DOHH2 (cell line): Measurements from ENCODE around the gene PSME3.

Experiments used
- H3F3A ChIP-seq: fragments of 200-600 bp; sonication (generic), shearing (Covaris generic); 2 replicates; pipeline ENCODE4 v1.6.0; 2016; ENCODE audit warnings: antibody characterized with exemption, mild to moderate bottlenecking; ENCODE audit not compliant: control insufficient read depth, insufficient read depth
- H3K27ac ChIP-seq: fragments of 200-600 bp; sonication (generic); 2 replicates; pipeline ENCODE4 v1.5.1; 2014; ENCODE audit warnings: low read depth, mild to moderate bottlenecking, low read length, moderate library complexity
- H3K27me3 ChIP-seq: fragments of 200-600 bp; sonication (generic); 2 replicates; pipeline ENCODE4 v1.6.1; 2014; ENCODE audit warnings: mild to moderate bottlenecking, low read length, mixed read lengths; ENCODE audit not compliant: control insufficient read depth
- H3K36me3 ChIP-seq: fragments of 200-600 bp; sonication (generic); 2 replicates; pipeline ENCODE4 v1.6.1; 2014; ENCODE audit warnings: mild to moderate bottlenecking, low read length, moderate library complexity, mixed read lengths; ENCODE audit not compliant: control insufficient read depth
- H3K4me1 ChIP-seq: fragments of 200-600 bp; sonication (generic); 2 replicates; pipeline ENCODE4 v1.6.1; 2014; ENCODE audit warnings: mild to moderate bottlenecking, low read length, mixed read lengths; ENCODE audit not compliant: control insufficient read depth
- H3K4me2 ChIP-seq: fragments of 200-600 bp; sonication (generic); 2 replicates; pipeline ENCODE4 v1.6.0; 2014; ENCODE audit warnings: mild to moderate bottlenecking, low read length, moderate library complexity
- H3K4me3 ChIP-seq: fragments of 200-600 bp; sonication (generic); 2 replicates; pipeline ENCODE4 v1.5.1; 2014; ENCODE audit warnings: mild to moderate bottlenecking, low read length, mixed read lengths
- H3K79me2 ChIP-seq: fragments of 200-600 bp; sonication (generic); 2 replicates; pipeline ENCODE4 v1.6.1; 2014; ENCODE audit warnings: mild to moderate bottlenecking, low read length, mixed read lengths; ENCODE audit not compliant: control insufficient read depth
- H3K9me2 ChIP-seq: fragments of 200-600 bp; sonication (generic); replicated peaks from 2 replicates; pipeline ENCODE4 v1.6.1; 2014; ENCODE audit warnings: mild to moderate bottlenecking, low read length, mixed read lengths; ENCODE audit not compliant: control insufficient read depth
- H3K9me3 ChIP-seq: fragments of 200-600 bp; sonication (generic); 2 replicates; pipeline ENCODE4 v1.6.1; 2014; ENCODE audit warnings: antibody characterized with exemption, low read length, mixed read lengths; ENCODE audit not compliant: control insufficient read depth, insufficient read depth
- H4K20me1 ChIP-seq: fragments of 200-600 bp; sonication (generic); 2 replicates; pipeline ENCODE4 v1.6.0; 2014; ENCODE audit warnings: low read depth, mild to moderate bottlenecking, antibody characterized with exemption, low read length, moderate library complexity; ENCODE audit not compliant: control insufficient read depth, insufficient read depth
- CTCF ChIP-seq: fragments of 200-600 bp; sonication (generic); IDR thresholded peaks from one replicate; pipeline ENCODE4 v1.5.1; 2014; ENCODE audit warnings: antibody characterized with exemption, mild to moderate bottlenecking, low read depth, low read length; ENCODE audit not compliant: poor library complexity, severe bottlenecking
- EZH2phosphoT487 ChIP-seq: fragments of 200-600 bp; sonication (generic); IDR thresholded peaks from 2 replicates; pipeline ENCODE4 v1.6.1; 2017; ENCODE audit warnings: borderline replicate concordance, mild to moderate bottlenecking, antibody characterized with exemption, low read length, moderate library complexity, mixed read lengths

PSME3 gene

GRCh38 chr17:42792545-42792944, 40.7 kb upstream of the PSME3 start:
- Histone ChIP-seq H3K27ac (no peak overlapping the region), H4K20me1 (no peaks in the 10 kb centered on the region), H3K9me2 (no peaks in the 10 kb centered on the region), H3K9me3 (no peaks in the 10 kb centered on the region), H3K4me2 (no peak overlapping the region), H3K27me3 (peaks cover 15% of the 10 kb centered on the region), H3K4me1 (peaks cover 3% of the 10 kb centered on the region), H3K79me2 (no peaks in the 10 kb centered on the region; the same call in 1 of the 2 replicates), H3K36me3 (no peaks in the 10 kb centered on the region), H3F3A (no peaks in the 10 kb centered on the region), H3K4me3 (no peak overlapping the region)
- TF ChIP-seq EZH2phosphoT487 = no peak

GRCh38 chr17:42795061-42795460, 38.1 kb upstream of the PSME3 start:
- peaks cover 13% of the 10 kb centered on the region for H3K4me1 ChIP-seq
- H3K4me2 ChIP-seq = no peak overlapping the region
- H3K9me3 ChIP-seq = no peaks in the 10 kb centered on the region
- H3K27me3 ChIP-seq = peaks cover 15% of the 10 kb centered on the region
- no peak overlapping the region for H3K27ac ChIP-seq
- H4K20me1 ChIP-seq = no peaks in the 10 kb centered on the region
- no peaks in the 10 kb centered on the region for H3K9me2 ChIP-seq
- H3K4me3 ChIP-seq = no peak overlapping the region
- H3K79me2 ChIP-seq = peaks cover 6% of the 10 kb centered on the region
- H3F3A ChIP-seq = no peaks in the 10 kb centered on the region
- H3K36me3 ChIP-seq = no peaks in the 10 kb centered on the region
- TF ChIP-seq EZH2phosphoT487 = no peak
- TF ChIP-seq CTCF = no peak

GRCh38 chr17:42795465-42795864, 37.7 kb upstream of the PSME3 start:
- Histone ChIP-seq H3K27ac (no peak overlapping the region), H3K9me2 (no peaks in the 10 kb centered on the region), H3K4me1 (peaks cover 13% of the 10 kb centered on the region), H3K4me2 (no peak overlapping the region), H3K9me3 (no peaks in the 10 kb centered on the region), H3K79me2 (peaks cover 6% of the 10 kb centered on the region), H4K20me1 (no peaks in the 10 kb centered on the region), H3K4me3 (no peak overlapping the region), H3K27me3 (peaks cover 13% of the 10 kb centered on the region), H3K36me3 (no peaks in the 10 kb centered on the region), H3F3A (no peaks in the 10 kb centered on the region)
- TF ChIP-seq EZH2phosphoT487 (no peak), CTCF (no peak)

GRCh38 chr17:42796066-42796758, 37.0 kb upstream of the PSME3 start:
- H3K27me3 ChIP-seq = peaks cover 6% of the 10 kb centered on the region
- peaks cover 6% of the 10 kb centered on the region for H3K79me2 ChIP-seq
- no peak overlapping the region for H3K4me3 ChIP-seq
- no peak overlapping the region for H3K4me2 ChIP-seq
- no peak overlapping the region for H3K27ac ChIP-seq
- H4K20me1 ChIP-seq = no peaks in the 10 kb centered on the region
- H3K9me2 ChIP-seq = no peaks in the 10 kb centered on the region
- H3K9me3 ChIP-seq = no peaks in the 10 kb centered on the region
- peaks cover 13% of the 10 kb centered on the region for H3K4me1 ChIP-seq
- no peaks in the 10 kb centered on the region for H3F3A ChIP-seq
- H3K36me3 ChIP-seq = no peaks in the 10 kb centered on the region
- no peak for TF ChIP-seq CTCF
- no peak for TF ChIP-seq EZH2phosphoT487
